A673 (cell line): Measurements from ENCODE around the gene SLC26A2. TPM values are rescaled to one million over a fixed set of nuclear protein-coding genes. Genes with fewer than 3 reads are reported as not detected.

Source experiments
- BruUV-seq: library from RNA; stranded (reverse); fragments of 400-500 nt; replicated peaks from 2 replicates; lab custom pipeline; 2021; lab: Mats Ljungman, UMichigan
- CTCF ChIA-PET: fragments of 300-600 bp; sonication (Branson Sonifier 250); formaldehyde crosslinking; loops from one replicate; lab custom pipeline; 2022; ENCODE audit warnings: antibody characterized with exemption; lab: Charles Lee
- POLR2A ChIA-PET: fragments of 300-600 bp; sonication (Branson Sonifier 250); formaldehyde crosslinking; loops from one replicate; lab custom pipeline; 2022; ENCODE audit warnings: antibody characterized with exemption; ENCODE audit not compliant: low non-redundant PET; lab: Charles Lee
- DNase-seq: peaks from one replicate; pipeline ENCODE4 v3.0.0-alpha.2; 2015; ENCODE audit warnings: low spot score
- H3K27ac ChIP-seq: fragments of 200-600 bp; sonication (generic); 2 replicates; pipeline ENCODE4 v1.5.1; 2016; ENCODE audit warnings: mixed run types, low read depth, mild to moderate bottlenecking, mixed read lengths, antibody characterized with exemption, low read length; ENCODE audit not compliant: poor library complexity, severe bottlenecking
- H3K27me3 ChIP-seq: fragments of 200-600 bp; sonication (generic); replicated peaks from 2 replicates; pipeline ENCODE4 v1.6.1; 2017; ENCODE audit warnings: mixed run types, low read depth, mild to moderate bottlenecking, mixed read lengths, antibody characterized with exemption, low read length; ENCODE audit not compliant: insufficient read depth, poor library complexity
- H3K36me3 ChIP-seq: fragments of 200-600 bp; sonication (generic); 2 replicates; pipeline ENCODE4 v1.6.1; 2016; ENCODE audit warnings: mixed run types, mild to moderate bottlenecking, mixed read lengths, antibody characterized with exemption, low read length; ENCODE audit not compliant: insufficient read depth, poor library complexity, severe bottlenecking
- H3K4me1 ChIP-seq: fragments of 200-600 bp; sonication (generic); 2 replicates; pipeline ENCODE4 v1.6.1; 2017; ENCODE audit warnings: mixed run types, mild to moderate bottlenecking, mixed read lengths, antibody characterized with exemption, low read length; ENCODE audit not compliant: insufficient read depth, poor library complexity, severe bottlenecking
- H3K4me3 ChIP-seq: fragments of 200-600 bp; sonication (generic); 2 replicates; pipeline ENCODE4 v1.5.1; 2016; ENCODE audit warnings: low read depth, mixed run types, mild to moderate bottlenecking, mixed read lengths, low read length; ENCODE audit not compliant: poor library complexity, severe bottlenecking
- H3K9me3 ChIP-seq: fragments of 200-600 bp; sonication (generic); 2 replicates; pipeline ENCODE4 v1.6.1; 2016; ENCODE audit warnings: mixed run types, low read depth, mild to moderate bottlenecking, mixed read lengths, antibody characterized with exemption, low read length; ENCODE audit not compliant: poor library complexity, severe bottlenecking
- EZH2 ChIP-seq: fragments of 200-600 bp; sonication (generic); IDR thresholded peaks from 2 replicates; pipeline ENCODE4 v1.6.1; 2017; ENCODE audit warnings: borderline replicate concordance, low read depth, mild to moderate bottlenecking, mixed read lengths, antibody characterized with exemption, low read length; ENCODE audit not compliant: poor library complexity, severe bottlenecking
- intact Hi-C: fragments of 100-400 bp; cut with micrococcal nuclease; formaldehyde crosslinking; loops from one replicate; pipeline ENCODE4 v1.10.0; 2022; ENCODE audit not compliant: unreplicated experiment
- total RNA-seq: library from RNA; stranded (reverse); gene quantifications from 2 replicates; pipeline ENCODE4 v1.2.3, GENCODE V29; 2021
- TF ChIP-seq, protein P1 (sequence below): fragments of 300-800, 200-600 bp; sonication (generic); conservative IDR thresholded peaks from 2 replicates; pipeline ENCODE4 v1.5.1; 2017; ENCODE audit warnings: low read depth, mild to moderate bottlenecking, antibody characterized with exemption, low read length, moderate library complexity, mixed read lengths

SLC26A2 gene
- total RNA-seq, 1 experiment from 2014 or later = 83.0 TPM

DNA sequence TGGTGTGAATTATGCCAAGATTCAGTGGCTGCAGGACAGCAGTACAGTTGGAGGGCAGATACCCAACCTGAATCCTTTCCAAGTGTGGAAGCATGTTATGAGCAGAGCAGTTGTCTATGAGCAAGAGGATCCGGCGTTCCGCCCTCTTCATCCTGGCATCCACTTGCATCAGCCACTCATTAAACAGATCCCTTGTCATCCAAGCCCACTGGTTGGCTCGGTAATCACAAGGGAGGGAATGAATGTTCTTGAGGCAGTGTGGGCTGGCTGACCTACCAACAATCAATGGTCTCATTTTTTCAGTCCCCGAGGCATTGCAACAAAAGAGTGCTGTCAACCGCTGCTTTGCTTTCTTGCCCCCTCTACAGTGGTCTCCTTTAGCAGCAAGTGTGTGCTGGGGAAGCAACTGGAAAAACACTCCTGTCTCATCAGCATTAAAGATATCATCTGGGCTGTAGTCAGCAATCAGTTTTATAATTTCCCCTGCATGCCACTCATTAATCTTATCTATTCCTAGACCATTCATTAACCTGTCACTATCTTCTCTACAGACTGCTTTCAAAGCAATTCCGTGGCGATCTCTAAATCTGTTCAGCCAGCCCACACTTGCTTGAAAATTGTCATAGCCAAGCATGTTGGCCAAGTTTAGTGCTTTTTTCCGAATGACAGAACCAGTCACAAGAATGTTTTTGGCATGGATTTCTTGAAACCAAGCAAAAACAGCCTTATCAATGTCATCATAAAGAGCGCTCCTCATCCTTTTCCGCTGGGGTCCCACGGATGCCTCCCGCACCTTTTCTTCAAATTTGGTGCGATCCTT, 35.0 kb downstream of the SLC26A2 start:
- Histone ChIP-seq H3K9me3 (no peaks in the 10 kb centered on the region), H3K4me3 (no peak overlapping the region), H3K27me3 (no peaks in the 10 kb centered on the region), H3K4me1 (peaks cover 19% of the 10 kb centered on the region), H3K27ac (peak overlapping the region; percentile 58), H3K36me3 (peaks cover 11% of the 10 kb centered on the region)
- intact Hi-C loops = no loop called here
- POLR2A ChIA-PET = no interaction called here
- BruUV-seq = no TSS peak
- CTCF ChIA-PET = no interaction called here
- no peak for DNase-seq
- TF ChIP-seq, protein P1, sequence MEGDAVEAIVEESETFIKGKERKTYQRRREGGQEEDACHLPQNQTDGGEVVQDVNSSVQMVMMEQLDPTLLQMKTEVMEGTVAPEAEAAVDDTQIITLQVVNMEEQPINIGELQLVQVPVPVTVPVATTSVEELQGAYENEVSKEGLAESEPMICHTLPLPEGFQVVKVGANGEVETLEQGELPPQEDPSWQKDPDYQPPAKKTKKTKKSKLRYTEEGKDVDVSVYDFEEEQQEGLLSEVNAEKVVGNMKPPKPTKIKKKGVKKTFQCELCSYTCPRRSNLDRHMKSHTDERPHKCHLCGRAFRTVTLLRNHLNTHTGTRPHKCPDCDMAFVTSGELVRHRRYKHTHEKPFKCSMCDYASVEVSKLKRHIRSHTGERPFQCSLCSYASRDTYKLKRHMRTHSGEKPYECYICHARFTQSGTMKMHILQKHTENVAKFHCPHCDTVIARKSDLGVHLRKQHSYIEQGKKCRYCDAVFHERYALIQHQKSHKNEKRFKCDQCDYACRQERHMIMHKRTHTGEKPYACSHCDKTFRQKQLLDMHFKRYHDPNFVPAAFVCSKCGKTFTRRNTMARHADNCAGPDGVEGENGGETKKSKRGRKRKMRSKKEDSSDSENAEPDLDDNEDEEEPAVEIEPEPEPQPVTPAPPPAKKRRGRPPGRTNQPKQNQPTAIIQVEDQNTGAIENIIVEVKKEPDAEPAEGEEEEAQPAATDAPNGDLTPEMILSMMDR = no peak
- no peak for TF ChIP-seq EZH2

DNA sequence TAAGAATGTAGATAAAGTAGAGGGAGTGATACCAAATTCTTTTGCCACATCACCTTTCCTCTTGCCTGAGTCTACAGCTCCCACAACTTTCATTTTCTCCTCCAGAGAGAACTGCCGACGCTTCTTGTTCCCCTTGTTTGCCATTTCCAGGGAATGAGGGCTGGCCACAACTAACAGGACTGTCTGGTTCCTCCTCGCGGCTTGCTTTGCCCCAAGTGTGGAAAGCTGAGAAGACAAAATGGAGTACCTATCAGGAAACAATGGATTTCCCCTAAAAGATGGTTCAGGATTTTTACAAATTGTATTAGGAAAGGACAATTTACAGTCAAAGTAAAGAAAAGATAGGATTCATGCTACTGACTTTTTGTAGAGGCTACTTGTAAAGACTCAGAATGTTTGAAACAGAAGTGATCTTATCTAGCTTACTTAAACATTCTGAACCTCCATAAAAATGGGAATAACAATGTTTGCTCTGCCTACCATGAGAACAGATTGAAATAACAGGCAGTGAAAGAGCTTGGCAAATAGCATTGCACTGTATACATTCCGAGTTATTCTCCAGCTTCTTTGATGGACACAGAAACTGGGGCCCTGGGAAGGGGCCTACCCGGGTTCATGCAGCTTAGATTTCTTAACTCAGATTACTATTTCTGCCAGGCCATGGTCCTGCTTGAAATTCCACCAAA, 35.8 kb downstream of the SLC26A2 start:
- intact Hi-C loops = no loop called here
- no peak overlapping the region for H3K4me3 ChIP-seq
- ChIA-PET POLR2A (no interaction called here), CTCF (no interaction called here)
- no peak for TF ChIP-seq EZH2
- TF ChIP-seq, protein P1 = no peak
- H3K36me3 ChIP-seq = peaks cover 11% of the 10 kb centered on the region
- H3K27ac ChIP-seq = peak overlapping the region; percentile 58
- peaks cover 18% of the 10 kb centered on the region for H3K4me1 ChIP-seq
- H3K27me3 ChIP-seq = no peaks in the 10 kb centered on the region
- no peaks in the 10 kb centered on the region for H3K9me3 ChIP-seq
- BruUV-seq = no TSS peak
- no peak for DNase-seq

DNA sequence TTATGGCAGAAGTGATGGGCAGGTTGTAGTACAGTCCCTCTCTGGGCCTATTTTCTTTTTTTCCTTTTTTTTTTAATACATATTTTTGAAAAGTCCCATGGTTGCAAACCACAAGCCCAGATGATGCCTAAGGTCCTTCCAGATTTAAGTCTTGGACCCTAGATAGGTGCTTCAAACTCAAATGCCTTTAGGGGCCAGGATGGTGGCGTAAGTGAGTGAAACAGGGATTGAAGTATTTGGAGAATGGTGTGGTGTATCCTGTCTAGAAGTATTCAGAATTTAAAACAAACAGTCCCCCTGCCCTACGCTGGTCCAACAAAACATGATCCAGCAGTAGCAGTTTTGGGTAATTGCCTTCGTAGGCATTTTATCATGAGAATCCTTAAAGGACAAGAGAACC, 37.7 kb downstream of the SLC26A2 start:
- CTCF ChIA-PET = no interaction called here
- TF ChIP-seq, protein P1 = no peak
- TF ChIP-seq EZH2 = no peak
- no peaks in the 10 kb centered on the region for H3K27me3 ChIP-seq
- POLR2A ChIA-PET = no interaction called here
- BruUV-seq = no TSS peak
- no peak overlapping the region for H3K4me3 ChIP-seq
- H3K36me3 ChIP-seq = peaks cover 11% of the 10 kb centered on the region
- intact Hi-C loops = no loop called here
- no peaks in the 10 kb centered on the region for H3K9me3 ChIP-seq
- H3K27ac ChIP-seq = no peak overlapping the region
- no peak for DNase-seq
- peaks cover 11% of the 10 kb centered on the region for H3K4me1 ChIP-seq
